Activated gamma-delta T cell treated with anti-CD3 and anti-CD28 coated beads, Interleukin-2, amount 50 U/mL, for 16 hours (primary cell): Measurements from ENCODE around the gene PUM1.

Source experiments
- DNase-seq: peaks from one replicate; pipeline ENCODE4 v3.0.0-alpha.2; 2020; ENCODE audit warnings: low read depth

Gene PUM1

GRCh38 chr1:30905403-30905802 lies 160.1 kb downstream of the PUM1 start:
- DNase-seq = no peak

GRCh38 chr1:30904962-30905335 lies 160.6 kb downstream of the PUM1 start:
- no peak for DNase-seq

GRCh38 chr1:30904191-30904961 lies 161.1 kb downstream of the PUM1 start:
- DNase-seq = no peak

GRCh38 chr1:30903343-30904034 lies 162.0 kb downstream of the PUM1 start:
- no peak for DNase-seq

GRCh38 chr1:30902593-30903290 lies 162.8 kb downstream of the PUM1 start:
- no peak for DNase-seq

GRCh38 chr1:30901798-30902581 lies 163.5 kb downstream of the PUM1 start:
- no peak for DNase-seq

- no peak for DNase-seq
These were observed 164.5 kb downstream of the PUM1 start for GRCh38 chr1:30900931-30901560.

- no peak for DNase-seq
These were observed 165.0 kb downstream of the PUM1 start for GRCh38 chr1:30900486-30900885.

- DNase-seq = no peak
These were observed 165.7 kb downstream of the PUM1 start for GRCh38 chr1:30899577-30900389.

- DNase-seq = no peak
These were observed 167.3 kb downstream of the PUM1 start for GRCh38 chr1:30898031-30898815.

- no peak for DNase-seq
These were observed 168.6 kb downstream of the PUM1 start for GRCh38 chr1:30896905-30897304.

GRCh38 chr1:30895944-30896660 lies 169.4 kb downstream of the PUM1 start:
- no peak for DNase-seq

- no peak for DNase-seq
These were observed 170.1 kb downstream of the PUM1 start for GRCh38 chr1:30895382-30895943.

- DNase-seq = no peak
These were observed 171.0 kb downstream of the PUM1 start for GRCh38 chr1:30894508-30894973.

GRCh38 chr1:30893776-30894507 lies 171.6 kb downstream of the PUM1 start:
- DNase-seq = no peak

GRCh38 chr1:30892671-30893073 lies 172.8 kb downstream of the PUM1 start:
- DNase-seq = no peak

- no peak for DNase-seq
These were observed 174.3 kb downstream of the PUM1 start for GRCh38 chr1:30891227-30891552.

- no peak for DNase-seq
These were observed 174.9 kb downstream of the PUM1 start for GRCh38 chr1:30890502-30891226.
